Measurements from ENCODE around the gene RPL10. TPM values are rescaled to one million over a fixed set of nuclear protein-coding genes. Genes with fewer than 3 reads are reported as not detected.

RPL10 gene
- total and polyA plus RNA-seq, 2 of the 8 experiments (the other 6 are each of a cell fraction or from before 2014, with no cell fraction given) = 2,633 to 4,293 TPM

DNA sequence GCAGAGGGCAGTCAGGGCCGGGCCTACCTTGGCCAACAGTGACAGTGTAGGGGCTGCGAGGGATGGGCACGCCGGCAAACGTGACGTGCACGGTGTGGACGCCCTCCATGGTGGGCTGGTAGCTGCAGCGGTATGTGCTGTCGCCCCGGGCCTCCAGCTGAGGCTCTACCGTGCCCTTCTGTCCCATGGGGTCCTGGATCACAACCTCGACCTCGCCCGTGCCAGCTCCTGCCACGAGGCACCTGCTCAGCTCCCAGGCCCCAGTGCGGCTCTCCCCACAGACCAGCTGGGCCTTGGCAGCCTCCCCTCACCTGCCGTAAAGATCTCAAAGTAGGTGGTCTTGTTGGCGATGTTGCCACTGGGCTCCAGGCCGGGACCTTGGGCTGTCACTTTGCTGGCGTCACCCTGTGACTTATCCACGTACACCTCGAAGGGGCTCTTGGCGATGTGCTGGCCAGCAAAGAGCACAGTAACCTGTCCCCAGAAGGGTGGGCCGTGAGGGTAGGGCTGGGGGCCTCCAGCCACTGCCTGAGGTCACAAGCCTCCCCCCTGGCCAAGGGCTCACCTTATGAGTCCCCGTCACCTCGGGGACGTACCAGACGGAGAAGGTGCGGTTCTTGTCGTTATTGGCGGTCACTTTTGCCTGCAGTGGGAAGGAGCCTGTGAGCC lies 32.0 kb upstream of the RPL10 start:
- peaks cover 20 to 39% of the 10 kb centered on the region in 2 experiments for H4K20me1 ChIP-seq (replicated peaks in 1 of 2; ENCODE audit: control insufficient read depth in 1 of 2, insufficient read depth in 2 of 2, low read length in 2 of 2)
- FAIRE-seq = no peak

More for the DNA sequence above, 32.0 kb upstream of the RPL10 start:
- H3K4me2 ChIP-seq (ENCODE audit: insufficient read depth in 1 of 2, low read depth in 2 of 2, low read length in 2 of 2) = no peak overlapping the region
- no peak overlapping the region; the same call in 1 of the 2 replicates for H2BK5ac ChIP-seq (ENCODE audit: low read depth, low read length)
- no peak overlapping the region for H2AK5ac ChIP-seq (ENCODE audit: low read depth, low read length)
- ChIA-PET CTCF (ENCODE audit: partially characterized antibody) (interaction anchor here (1.1 kb wide), 2 partner anchors 13 to 33 kb away, joined by 4 to 5 read pairs; partner anchors contain the start of gene RPL10), POLR2A (ENCODE audit: partially characterized antibody) (interaction anchor here (0.7 to 11.8 kb wide), 8 partner anchors 8 to 392 kb away, joined by 3 to 348 read pairs (median 5); partner anchors contain the start of genes EMD, FLNA and RPL10)
- no peak overlapping the region; the same call in 1 of the 2 replicates for H3K27ac ChIP-seq (ENCODE audit: low read depth, low read length)
- no peak overlapping the region for H3K56ac ChIP-seq (replicated peaks; ENCODE audit: insufficient read length, low read depth, low read length)
- no peak overlapping the region for H2BK120ac ChIP-seq (replicated peaks; ENCODE audit: low read depth, low read length)
- no peaks in the 10 kb centered on the region for H3K9me3 ChIP-seq (ENCODE audit: insufficient read depth in 2 of 2, low read depth in 1 of 2, low read length in 1 of 2)
- H3K9ac ChIP-seq (replicated peaks in 1 of 4; ENCODE audit: extremely low read depth in 1 of 4, low read depth in 3 of 4, low read length in 3 of 4) = no peak overlapping the region
- no peak for TF ChIP-seq SP1 (IDR thresholded peaks at IDR 0.05; ENCODE audit: low read depth, low read length)
- peak; percentile 91 for TF ChIP-seq POLR2AphosphoS5 (IDR thresholded peaks at IDR 0.05; ENCODE audit: low read depth, low read length)
- TF ChIP-seq TAF1 (IDR thresholded peaks at IDR 0.05; ENCODE audit: low read depth, low read length) = no peak
- TF ChIP-seq FOSL1 (IDR thresholded peaks at IDR 0.05; ENCODE audit: insufficient read depth, low read depth, low read length) = no peak
- TF ChIP-seq POLR2A (IDR thresholded peaks at IDR 0.05; ENCODE audit: control extremely low read depth in 1 of 2, low read depth in 2 of 2, low read length in 2 of 2) = peak in 1 of 2 experiments; percentile 69; a peak in 1 of 3 replicates
- TF ChIP-seq RAD21 (IDR thresholded peaks at IDR 0.05 in 1 of 2, conservative IDR thresholded peaks at IDR 0.05 in 1 of 2; ENCODE audit: low read depth in 2 of 2, low read length in 2 of 2) = no peak
- no peak for TF ChIP-seq CREB1 (IDR thresholded peaks at IDR 0.05)
- no peak overlapping the region for H3K18ac ChIP-seq (ENCODE audit: extremely low read depth, low read length)
- no peak overlapping the region for H3K14ac ChIP-seq (ENCODE audit: insufficient read length)
- H3K79me1 ChIP-seq (ENCODE audit: low read depth, low read length) = peaks cover 3% of the 10 kb centered on the region; the same call in 1 of the 2 replicates
- no peak overlapping the region for H3K4ac ChIP-seq (replicated peaks; ENCODE audit: insufficient read length, low read depth, low read length)
- DNase-seq (ENCODE audit: low read depth in 1 of 2, low spot score in 2 of 2) = no peak
- no peak overlapping the region for H2BK20ac ChIP-seq (ENCODE audit: low read length)
- peaks cover 34 to 77% (median 57%) of the 10 kb centered on the region in 4 experiments for H3K36me3 ChIP-seq (ENCODE audit: control insufficient read depth in 2 of 4, insufficient read depth in 4 of 4, low read length in 3 of 4)
- no peak overlapping the region for H4K91ac ChIP-seq (replicated peaks; ENCODE audit: insufficient read length, low read length)
- no peak overlapping the region for H2AFZ ChIP-seq (ENCODE audit: low read length)
- no peak overlapping the region for H2BK15ac ChIP-seq (ENCODE audit: low read length)
- 90% methylated on average over 16 of the region's 32 CpGs; no CpG with 5 or more reads in 1 of the 2 experiments for WGBS, 2 experiments (ENCODE audit: extremely low coverage in 1 of 2, insufficient coverage in 1 of 2, insufficient read length in 1 of 2, insufficient replicate concordance in 2 of 2, low coverage in 1 of 2, low lambda C conversion rate in 2 of 2, missing lambda C conversion rate in 1 of 2)
- H4K8ac ChIP-seq (ENCODE audit: extremely low read depth, insufficient read depth, low read length) = peak overlapping the region; percentile 28; the same call in 1 of the 2 replicates
- no peak overlapping the region for H3K4me3 ChIP-seq (ENCODE audit: extremely low read depth in 1 of 4, insufficient read depth in 2 of 4, low read depth in 3 of 4, low read length in 4 of 4)
- peaks cover 3% of the 10 kb centered on the region; the same call in 1 of the 2 replicates for H3K23me2 ChIP-seq (ENCODE audit: low read depth, low read length)
- no peak overlapping the region for H2BK12ac ChIP-seq (ENCODE audit: low read depth, low read length)
- no peak overlapping the region for H4K5ac ChIP-seq (ENCODE audit: insufficient read length, low read depth, low read length)
- peaks cover 8 to 60% of the 10 kb centered on the region in 2 experiments; a peak in 3 of 4 replicates for H3K79me2 ChIP-seq (ENCODE audit: control insufficient read depth in 1 of 2, insufficient read depth in 2 of 2, low read length in 2 of 2)
- no peak overlapping the region for H3K23ac ChIP-seq (ENCODE audit: insufficient read length)
- H3K4me1 ChIP-seq (replicated peaks in 1 of 4; ENCODE audit: control insufficient read depth in 3 of 4, insufficient read depth in 4 of 4, low read length in 3 of 4) = peaks cover 0 to 6% (median 3%) of the 10 kb centered on the region in 4 experiments; a peak in 3 of 7 replicates
- H3K27me3 ChIP-seq (replicated peaks in 1 of 4; ENCODE audit: control insufficient read depth in 3 of 4, extremely low read depth in 1 of 4, insufficient read depth in 3 of 4, low read length in 3 of 4) = no peaks in the 10 kb centered on the region
